KMS-11 (cell line): ENCODE data around the gene COLEC12.

ENCODE experiments used
- H2AFZ ChIP-seq: fragments of 200-600 bp; sonication (generic); 2 replicates; pipeline ENCODE4 v1.6.1; 2016; ENCODE audit warnings: antibody characterized with exemption, mixed run types, low read depth
- H3K27ac ChIP-seq: fragments of 200-600 bp; sonication (generic); 2 replicates; pipeline ENCODE4 v1.6.1; 2016; ENCODE audit warnings: mild to moderate bottlenecking, mixed run types
- H3K27me3 ChIP-seq: fragments of 200-600 bp; sonication (generic); 2 replicates; pipeline ENCODE4 v1.6.1; 2017; ENCODE audit warnings: mild to moderate bottlenecking, low read depth, mixed run types, moderate library complexity; ENCODE audit not compliant: insufficient read depth
- H3K36me3 ChIP-seq: fragments of 200-600 bp; sonication (generic); 2 replicates; pipeline ENCODE4 v1.6.1; 2017; ENCODE audit warnings: mild to moderate bottlenecking, mixed run types; ENCODE audit not compliant: insufficient read depth
- H3K4me1 ChIP-seq: fragments of 200-600 bp; sonication (generic); 2 replicates; pipeline ENCODE4 v1.6.1; 2016; ENCODE audit warnings: mild to moderate bottlenecking, low read depth, mixed run types; ENCODE audit not compliant: poor library complexity, severe bottlenecking
- H3K4me2 ChIP-seq: fragments of 200-600 bp; sonication (generic); 2 replicates; pipeline ENCODE4 v1.7.0; 2016; ENCODE audit warnings: mild to moderate bottlenecking, mixed run types
- H3K4me3 ChIP-seq: fragments of 200-600 bp; sonication (generic); IDR thresholded peaks from 2 replicates; pipeline ENCODE4 v1.6.1; 2017; ENCODE audit warnings: low read depth, low read length, mixed read lengths; ENCODE audit not compliant: insufficient read depth
- H3K79me2 ChIP-seq: fragments of 200-600 bp; sonication (generic); 2 replicates; pipeline ENCODE4 v1.6.1; 2016; ENCODE audit warnings: low read depth, mixed run types; ENCODE audit not compliant: insufficient read depth
- H3K9ac ChIP-seq: fragments of 200-600 bp; sonication (generic); 2 replicates; pipeline ENCODE4 v1.6.1; 2016; ENCODE audit warnings: mild to moderate bottlenecking, mixed run types
- H4K20me1 ChIP-seq: fragments of 200-600 bp; sonication (generic); 2 replicates; pipeline ENCODE4 v1.6.1; 2016; ENCODE audit warnings: mild to moderate bottlenecking, mixed run types; ENCODE audit not compliant: insufficient read depth
- CTCF ChIP-seq: fragments of 200-600 bp; sonication (generic); conservative IDR thresholded peaks from 2 replicates; pipeline ENCODE4 v1.6.1; 2017; ENCODE audit warnings: low read depth, mild to moderate bottlenecking, antibody characterized with exemption, low read length, moderate library complexity, mixed read lengths

The COLEC12 gene

GRCh38 chr18:452816-453215, 47.7 kb downstream of the COLEC12 start:
- no peaks in the 10 kb centered on the region for H3K4me1 ChIP-seq
- TF ChIP-seq CTCF: no peak
- no peaks in the 10 kb centered on the region for H3K36me3 ChIP-seq
- no peaks in the 10 kb centered on the region for H4K20me1 ChIP-seq
- no peak overlapping the region for H3K27ac ChIP-seq
- H3K27me3 ChIP-seq: no peaks in the 10 kb centered on the region
- H3K4me3 ChIP-seq: no peak overlapping the region
- no peak overlapping the region for H3K9ac ChIP-seq
- H2AFZ ChIP-seq: no peak overlapping the region
- H3K79me2 ChIP-seq: no peaks in the 10 kb centered on the region
- H3K4me2 ChIP-seq: no peak overlapping the region

- H3K79me2 ChIP-seq: no peaks in the 10 kb centered on the region
- H3K27me3 ChIP-seq: no peaks in the 10 kb centered on the region
- H2AFZ ChIP-seq: no peak overlapping the region
- no peaks in the 10 kb centered on the region for H3K36me3 ChIP-seq
- H3K9ac ChIP-seq: no peak overlapping the region
- no peak overlapping the region for H3K4me2 ChIP-seq
- no peak for TF ChIP-seq CTCF
- H3K4me1 ChIP-seq: no peaks in the 10 kb centered on the region
- H4K20me1 ChIP-seq: no peaks in the 10 kb centered on the region
- H3K4me3 ChIP-seq: no peak overlapping the region
- H3K27ac ChIP-seq: no peak overlapping the region
Observed at GRCh38 chr18:449374-449773, 51.1 kb downstream of the COLEC12 start.

- Histone ChIP-seq H3K4me3 (no peak overlapping the region), H3K4me1 (no peaks in the 10 kb centered on the region)
- no peak for TF ChIP-seq CTCF
Observed at GRCh38 chr18:448116-448790, 52.2 kb downstream of the COLEC12 start.

GRCh38 chr18:446941-447560, 53.5 kb downstream of the COLEC12 start:
- Histone ChIP-seq H3K4me2 (no peak overlapping the region), H3K9ac (no peak overlapping the region), H2AFZ (no peak overlapping the region)

More at GRCh38 chr18:448116-448790, 52.2 kb downstream of the COLEC12 start:
- Histone ChIP-seq H3K9ac (no peak overlapping the region), H3K27me3 (no peaks in the 10 kb centered on the region), H3K79me2 (no peaks in the 10 kb centered on the region), H4K20me1 (no peaks in the 10 kb centered on the region), H3K4me2 (no peak overlapping the region), H2AFZ (no peak overlapping the region), H3K36me3 (no peaks in the 10 kb centered on the region), H3K27ac (no peak overlapping the region)

More at GRCh38 chr18:446941-447560, 53.5 kb downstream of the COLEC12 start:
- Histone ChIP-seq H3K79me2 (no peaks in the 10 kb centered on the region), H3K27me3 (no peaks in the 10 kb centered on the region), H3K36me3 (no peaks in the 10 kb centered on the region), H3K27ac (no peak overlapping the region), H4K20me1 (no peaks in the 10 kb centered on the region), H3K4me3 (no peak overlapping the region), H3K4me1 (no peaks in the 10 kb centered on the region)
- no peak for TF ChIP-seq CTCF
